Measurements from ENCODE around the gene ABCA12. TPM values are rescaled to one million over a fixed set of nuclear protein-coding genes. Genes with fewer than 3 reads are reported as not detected.

ABCA12 gene
- polyA plus RNA-seq, 2 of the 4 experiments (the other 2 are of a cell fraction): 0.32 to 1.1 TPM

GRCh38 chr2:215000721-215001120 lies 137.7 kb downstream of the ABCA12 start:
- FAIRE-seq (no peak), ATAC-seq (no peak), DNase-seq (ENCODE audit: low read depth in 1 of 2, low spot score in 1 of 2) (no peak)
- no peak overlapping the region for H3K4me3 ChIP-seq
- TF ChIP-seq TP53 (CRISPR knock-in tag; IDR thresholded peaks at IDR 0.05) (no peak), HDAC2 (IDR thresholded peaks at IDR 0.05) (no peak), RNF2 (IDR thresholded peaks at IDR 0.05; ENCODE audit: borderline replicate concordance, low read depth) (no peak), SREBF2 (IDR thresholded peaks at IDR 0.05) (no peak), REST (IDR thresholded peaks at IDR 0.05) (no peak), GATA3 (IDR thresholded peaks at IDR 0.05; ENCODE audit: borderline replicate concordance) (no peak), ZFP36 (IDR thresholded peaks at IDR 0.05; ENCODE audit: borderline replicate concordance, partially characterized antibody) (no peak), RAD21 (conservative IDR thresholded peaks at IDR 0.05 in 1 of 2, IDR thresholded peaks at IDR 0.05 in 1 of 2) (no peak), EP300 (IDR thresholded peaks at IDR 0.05) (no peak), CHD4 (IDR thresholded peaks at IDR 0.05; ENCODE audit: borderline replicate concordance) (no peak), USF2 (IDR thresholded peaks at IDR 0.05) (no peak), HES2 (IDR thresholded peaks at IDR 0.05) (no peak), KDM1A (IDR thresholded peaks at IDR 0.05; ENCODE audit: low read depth) (no peak), FOXS1 (CRISPR knock-in tag; IDR thresholded peaks at IDR 0.05) (no peak), CHD2 (IDR thresholded peaks at IDR 0.05; ENCODE audit: low read length, partially characterized antibody) (no peak), BHLHE40 (IDR thresholded peaks at IDR 0.05; ENCODE audit: low read depth, low read length) (no peak), MAX (IDR thresholded peaks at IDR 0.05) (no peak), PHF8 (IDR thresholded peaks at IDR 0.05; ENCODE audit: borderline replicate concordance, low read depth) (no peak)
- no peak overlapping the region for H3K4me2 ChIP-seq
- H3K9me3 ChIP-seq: no peaks in the 10 kb centered on the region
- H3K27ac ChIP-seq: no peak overlapping the region
- H3K4me1 ChIP-seq: no peaks in the 10 kb centered on the region
- 70% methylated on average over 3 of the region's 3 CpGs for WGBS (ENCODE audit: missing lambda C conversion rate)
- ChIA-PET POLR2A (interaction anchor here (0.6 kb wide), 1 partner anchor 310 kb away, joined by 4 read pairs; no protein-coding TSS in a partner anchor), CTCF (interaction anchor here (0.6 kb wide), 1 partner anchor 897 kb away, joined by 5 read pairs; no protein-coding TSS in a partner anchor)

GRCh38 chr2:214995926-214996670 lies 142.3 kb downstream of the ABCA12 start:
- FAIRE-seq: no peak
- DNase-seq (ENCODE audit: low read depth in 1 of 2, low spot score in 1 of 2): no peak
- POLR2A ChIA-PET: no interaction called here
- CTCF ChIA-PET: interaction anchor here (0.7 kb wide), 1 partner anchor 10 kb away, joined by 4 read pairs; no protein-coding TSS in a partner anchor
- H3K9me3 ChIP-seq: no peaks in the 10 kb centered on the region
- WGBS (ENCODE audit: missing lambda C conversion rate): 45% methylated on average over 4 of the region's 4 CpGs
- TF ChIP-seq NR3C1 (IDR thresholded peaks at IDR 0.05) (no peak), FOSB (CRISPR knock-in tag; IDR thresholded peaks at IDR 0.05) (no peak), BCL3 (IDR thresholded peaks at IDR 0.05) (no peak), REST (IDR thresholded peaks at IDR 0.05) (no peak), BHLHE40 (IDR thresholded peaks at IDR 0.05; ENCODE audit: low read depth, low read length) (no peak), NFE2L2 (conservative IDR thresholded peaks at IDR 0.05; ENCODE audit: low read length) (no peak)
- no peak overlapping the region for H3K27ac ChIP-seq
- H3K4me1 ChIP-seq: no peaks in the 10 kb centered on the region
- ATAC-seq: no peak
- no peak overlapping the region for H3K4me3 ChIP-seq
- no peak overlapping the region for H3K4me2 ChIP-seq
